Activated CD4-positive, CD25-positive, alpha-beta regulatory T cell treated with anti-CD3 and anti-CD28 coated beads, Interleukin-2, amount 50 U/mL, for 72 hours (primary cell): ENCODE data around the gene LKAAEAR1.

ENCODE experiments used
- DNase-seq: peaks from one replicate; pipeline ENCODE4 v3.0.0; 2021

LKAAEAR1 gene

GRCh38 chr20:64033981-64034493, 50.2 kb downstream of the LKAAEAR1 start:
- DNase-seq: peak; percentile 28
